Omental fat pad (tissue), 4 donors: Measurements from ENCODE around the gene PTPRD. TPM values are rescaled to one million over a fixed set of nuclear protein-coding genes. Genes with fewer than 3 reads are reported as not detected.

ENCODE experiments used
- ATAC-seq: fragments of 150-250 bp; one replicate; pipeline ENCODE4 v1.9.1; 2016; ENCODE audit warnings: mild to moderate bottlenecking, moderate library complexity; ENCODE audit not compliant: low FRiP score
- DNase-seq: peaks from one replicate; pipeline ENCODE4 v3.0.0-alpha.2; 2019; ENCODE audit warnings: low spot score
- CTCF ChIP-seq, 3 donors: fragments of 450-650 bp; IDR thresholded peaks; one replicate each; pipeline ENCODE4 v1.5.1; 2016 to 2017; ENCODE audit warnings: antibody characterized with exemption in 3 of 3, mild to moderate bottlenecking in 3 of 3, moderate library complexity in 2 of 3
- total RNA-seq, 4 donors: library from RNA; depleted of rRNA; stranded (reverse); fragments of >200 nt; gene quantifications; one replicate each; pipeline ENCODE4 v1.1.0, GENCODE V29; 2016

The PTPRD gene
- total RNA-seq, 4 donors from 2014 or later, result 3.5 to 34.2 (median 11.2) TPM

DNA sequence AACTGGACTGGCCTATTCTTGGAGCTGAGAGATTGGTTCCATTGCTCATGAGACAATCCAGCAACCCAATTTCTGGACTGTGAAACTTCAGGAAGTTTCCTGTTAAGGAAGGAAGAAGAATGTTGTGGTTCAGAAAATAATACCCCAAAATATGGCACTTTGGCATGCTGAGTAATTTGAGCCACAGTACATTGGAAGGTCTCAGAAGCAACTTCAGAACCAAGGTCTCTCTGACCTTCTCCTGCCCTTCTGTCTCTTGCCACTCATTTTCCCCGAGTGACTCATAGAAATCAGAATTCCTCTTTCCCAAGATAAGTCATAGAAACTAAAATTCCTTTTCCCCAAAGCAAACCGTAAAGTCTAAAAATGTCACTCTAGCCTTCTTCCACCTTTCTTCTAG, 1366.1 kb downstream of the PTPRD start:
- TF ChIP-seq CTCF (IDR thresholded peaks at IDR 0.05), result no peak
- DNase-seq, result no peak
- no peak for ATAC-seq

GRCh38 chr9:9231946-9232345, 1380.9 kb downstream of the PTPRD start:
- no peak for TF ChIP-seq CTCF (IDR thresholded peaks at IDR 0.05)
- no peak for ATAC-seq
- no peak for DNase-seq

GRCh38 chr9:9229269-9229668, 1383.5 kb downstream of the PTPRD start:
- DNase-seq, result no peak
- no peak for ATAC-seq
- no peak for TF ChIP-seq CTCF (IDR thresholded peaks at IDR 0.05)

DNA sequence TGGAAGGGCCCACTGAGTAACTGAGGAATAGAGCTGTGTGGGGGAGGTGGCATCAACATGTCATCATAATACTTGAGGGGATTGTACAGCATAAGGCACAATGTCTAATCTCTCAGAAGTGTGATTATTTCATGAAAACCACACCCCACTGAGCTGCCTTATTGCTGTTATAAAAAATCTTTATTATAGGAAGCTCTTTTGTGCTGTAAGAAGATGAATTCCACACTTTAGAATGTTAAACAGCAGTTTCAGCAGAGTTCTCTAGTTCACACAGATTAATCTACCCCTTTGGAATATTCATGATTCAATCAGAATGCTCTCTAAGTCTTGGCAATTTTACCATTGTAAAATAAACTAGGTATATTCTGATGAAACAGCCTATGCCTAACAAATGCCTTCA, 1389.6 kb downstream of the PTPRD start:
- no peak for DNase-seq

GRCh38 chr9:9222730-9223129, 1390.1 kb downstream of the PTPRD start:
- no peak for TF ChIP-seq CTCF (IDR thresholded peaks at IDR 0.05)
- DNase-seq (no peak), ATAC-seq (no peak)

More for the DNA sequence above, 1389.6 kb downstream of the PTPRD start:
- ATAC-seq, result no peak
- no peak for TF ChIP-seq CTCF (IDR thresholded peaks at IDR 0.05)

- TF ChIP-seq CTCF (IDR thresholded peaks at IDR 0.05), result no peak
- ATAC-seq, result no peak
- DNase-seq, result no peak
Measured at GRCh38 chr9:9216934-9217333, 1395.9 kb downstream of the PTPRD start.

DNA sequence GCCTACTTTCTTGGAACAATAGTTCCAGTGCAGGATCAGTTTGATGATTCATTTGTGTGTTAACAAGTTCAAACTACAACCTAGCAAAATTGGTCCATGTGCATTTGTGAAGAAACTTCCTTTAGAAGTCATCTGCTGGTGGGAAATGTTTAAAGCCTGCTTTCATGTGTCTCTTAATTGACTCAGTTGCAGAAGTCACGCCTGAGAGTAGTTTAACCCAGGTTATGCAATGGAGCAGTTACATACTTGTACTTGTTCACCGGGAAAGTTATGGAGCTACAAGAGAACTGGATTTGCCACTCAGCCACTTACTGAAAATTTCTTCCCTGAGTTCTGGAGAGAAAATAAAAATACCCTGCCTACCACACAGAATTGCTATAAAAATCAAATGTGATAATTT, 1397.8 kb downstream of the PTPRD start:
- DNase-seq (no peak), ATAC-seq (no peak)
- no peak for TF ChIP-seq CTCF (IDR thresholded peaks at IDR 0.05)
